HG02852 (cell line): ENCODE measurements around the gene CHRNB2.
A peak's percentile ranks its signal among the peaks of the same experiment; 100 is the strongest.

ENCODE experiments used
- ATAC-seq: cut with Tn5 transposase; IDR thresholded peaks from one replicate; pipeline ENCODE4 v1.9.1; 2021; ENCODE audit warnings: mild to moderate bottlenecking, moderate library complexity; ENCODE audit not compliant: unreplicated experiment

The CHRNB2 gene

DNA sequence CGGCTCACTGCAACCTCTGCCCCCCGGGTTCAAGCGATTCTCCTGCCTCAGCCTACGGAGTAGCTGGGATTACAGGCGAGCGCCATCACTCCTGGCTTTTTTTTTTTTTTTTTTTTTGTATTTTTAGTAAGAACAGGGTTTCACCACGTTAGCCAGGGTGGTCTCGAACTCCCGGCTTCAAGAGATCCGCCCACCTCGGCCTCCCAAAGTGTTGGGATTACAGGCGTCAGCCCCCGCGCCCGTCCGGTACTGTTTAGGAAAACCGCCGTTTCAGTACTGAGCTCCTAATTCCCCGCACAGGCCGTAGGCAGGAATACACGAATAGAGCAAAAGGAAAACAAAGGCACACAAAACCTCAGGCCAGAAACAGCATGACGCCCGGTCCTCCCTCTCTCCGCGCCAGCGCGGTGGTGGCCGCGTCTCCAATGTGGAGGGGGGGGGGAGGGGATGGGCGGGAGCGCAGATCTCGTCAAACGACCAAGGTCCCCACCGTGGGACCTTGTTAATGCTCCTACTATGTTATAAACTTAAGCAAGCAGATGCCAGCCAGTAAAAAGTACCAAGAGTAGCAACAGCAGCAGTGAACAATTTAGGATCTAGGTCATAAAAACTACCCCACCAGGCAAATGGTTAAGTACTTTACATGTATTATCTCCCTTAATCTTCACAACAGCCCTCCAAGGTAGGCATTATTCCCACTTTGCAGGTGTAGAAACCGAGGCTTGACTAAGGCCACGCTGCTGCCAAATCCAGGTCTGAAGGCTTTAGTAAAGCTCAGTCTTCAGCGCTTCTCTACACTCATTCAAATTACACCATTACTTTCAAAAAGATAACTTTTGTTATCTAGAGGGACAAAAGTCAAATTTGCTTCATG, 41.1 kb downstream of the CHRNB2 start:
- ATAC-seq = peak; percentile 2

DNA sequence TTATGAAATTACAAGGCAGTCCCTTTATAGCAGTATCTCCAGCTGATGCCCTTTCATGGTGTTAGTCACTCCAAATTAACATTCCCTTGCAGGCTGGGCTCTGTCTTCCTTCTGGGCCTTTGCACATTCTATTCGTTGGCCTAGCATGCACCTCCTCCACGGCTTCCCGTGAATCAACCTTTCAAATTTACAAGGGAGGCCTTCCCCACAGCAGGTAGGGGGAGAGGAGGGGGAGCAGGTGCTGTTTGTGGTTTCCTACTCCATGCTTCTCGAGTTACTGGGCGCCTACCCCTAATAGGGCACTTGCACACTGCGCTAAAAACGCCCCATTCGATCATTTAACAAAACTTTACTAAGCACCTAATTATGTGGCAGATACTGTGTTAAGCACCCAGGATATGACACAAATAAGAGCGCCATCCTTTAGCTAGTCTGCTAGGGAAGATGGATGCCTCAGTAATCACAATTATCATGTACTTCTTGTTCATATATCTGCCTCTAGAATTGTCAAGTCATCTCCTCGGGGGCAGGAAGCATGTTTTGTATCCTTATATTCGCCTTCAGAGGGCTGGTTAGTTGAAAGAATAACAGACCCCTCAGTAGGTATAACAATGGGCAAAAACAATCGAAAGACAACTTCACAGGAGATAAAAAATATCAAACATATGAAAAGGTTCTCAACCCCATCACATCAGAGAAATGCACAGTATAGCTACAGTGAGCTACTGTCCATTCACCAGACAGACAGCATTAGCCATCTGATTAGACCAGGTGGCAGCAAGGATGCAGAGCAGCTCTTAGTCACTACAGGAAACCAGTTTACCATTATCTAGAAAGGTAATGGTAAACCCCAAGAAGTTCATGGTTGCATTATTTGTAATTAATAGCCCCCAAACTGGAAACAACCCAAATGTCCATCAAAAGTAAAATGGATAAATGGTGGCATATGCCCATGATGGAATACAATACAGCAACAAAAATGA, 42.1 kb downstream of the CHRNB2 start:
- no peak for ATAC-seq

DNA sequence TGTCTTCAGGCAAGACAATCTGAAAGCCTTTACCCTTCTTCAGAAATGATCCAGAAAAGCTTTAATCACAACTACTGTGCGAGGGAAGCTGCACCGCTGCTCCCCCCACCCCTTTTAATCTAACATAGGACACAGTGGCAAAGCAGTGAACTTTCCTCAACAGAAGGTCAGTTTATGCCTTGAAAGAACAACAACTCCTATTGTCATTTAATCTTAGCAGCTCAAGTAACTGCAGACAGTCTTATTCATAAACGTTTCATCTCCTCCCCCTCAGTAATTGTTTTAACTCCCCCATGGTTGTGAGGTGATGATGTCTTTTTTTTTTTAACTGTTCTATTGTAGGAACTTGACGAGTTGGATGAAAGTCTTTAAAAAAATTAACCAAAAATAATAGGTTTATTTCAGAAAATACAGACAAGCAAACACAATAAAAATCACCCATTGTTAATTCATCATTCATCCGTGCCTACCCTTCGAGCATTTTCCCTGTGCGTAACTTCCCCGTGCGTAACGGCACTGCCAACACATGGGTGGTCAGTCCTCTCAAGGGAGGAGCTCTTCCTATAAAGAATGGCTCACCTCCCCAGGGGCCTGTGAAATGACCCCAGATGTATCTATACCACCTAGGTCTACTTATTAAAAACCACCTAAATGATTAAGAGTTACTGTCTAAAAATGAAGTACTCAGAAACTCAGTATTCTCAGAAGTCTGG, 43.7 kb downstream of the CHRNB2 start:
- ATAC-seq = no peak

DNA sequence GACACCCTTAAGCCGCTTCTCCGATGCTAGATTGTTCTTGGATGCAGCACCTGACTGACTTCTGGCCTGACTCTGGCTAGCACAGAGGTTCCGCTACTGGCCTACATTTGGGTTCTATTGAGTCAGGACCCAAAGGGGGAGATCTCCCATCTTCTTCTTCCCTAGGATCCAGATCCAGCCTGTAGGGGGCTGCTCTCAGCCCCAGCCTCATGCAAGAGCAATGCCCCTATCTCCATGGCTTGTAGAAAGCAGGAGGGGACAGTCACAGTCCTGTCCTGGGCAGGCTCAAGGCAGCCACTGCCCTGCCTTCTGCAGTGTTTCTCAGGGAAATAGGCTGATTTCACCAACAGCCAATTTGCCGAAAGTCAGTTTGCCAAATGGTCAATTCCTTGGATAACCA, 46.7 kb downstream of the CHRNB2 start:
- ATAC-seq = no peak

DNA sequence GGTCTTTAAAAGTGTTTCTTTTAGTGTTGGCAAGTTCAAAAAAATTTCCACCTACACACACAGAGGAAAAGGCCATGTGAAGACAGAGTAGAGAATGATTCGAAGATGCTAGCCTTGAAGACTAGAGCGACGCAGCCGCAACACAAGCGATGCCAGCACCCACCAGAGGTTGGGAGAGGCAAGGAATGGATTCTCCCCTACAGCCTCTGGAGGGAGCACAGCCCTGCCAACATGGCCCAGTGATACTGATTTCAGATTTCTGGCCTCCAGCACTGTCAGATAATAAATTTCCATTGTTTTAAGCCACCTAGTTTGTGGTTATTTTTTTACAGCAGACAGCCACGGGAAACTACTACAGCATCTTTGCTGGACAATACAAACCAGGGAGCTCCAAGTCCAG, 47.3 kb downstream of the CHRNB2 start:
- no peak for ATAC-seq

DNA sequence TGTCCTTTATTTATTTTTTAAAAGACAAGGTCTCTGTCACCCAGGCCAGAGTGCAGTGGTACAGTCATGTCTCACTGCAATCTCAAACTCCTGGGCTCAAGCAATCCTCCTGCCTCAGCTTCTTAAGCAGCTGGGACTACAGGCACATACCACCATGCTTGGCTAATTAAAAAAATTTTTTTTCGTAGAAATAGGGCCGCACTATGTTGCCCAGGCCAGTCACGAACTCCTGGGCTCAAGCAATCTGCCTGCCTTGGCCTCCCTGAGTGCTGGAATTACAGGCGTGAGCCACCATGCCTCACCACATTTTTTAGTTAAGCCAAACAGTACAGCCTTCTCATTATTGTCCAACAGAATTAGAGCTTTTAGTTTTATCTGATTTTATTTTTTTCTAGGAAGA, 47.8 kb downstream of the CHRNB2 start:
- ATAC-seq = no peak

DNA sequence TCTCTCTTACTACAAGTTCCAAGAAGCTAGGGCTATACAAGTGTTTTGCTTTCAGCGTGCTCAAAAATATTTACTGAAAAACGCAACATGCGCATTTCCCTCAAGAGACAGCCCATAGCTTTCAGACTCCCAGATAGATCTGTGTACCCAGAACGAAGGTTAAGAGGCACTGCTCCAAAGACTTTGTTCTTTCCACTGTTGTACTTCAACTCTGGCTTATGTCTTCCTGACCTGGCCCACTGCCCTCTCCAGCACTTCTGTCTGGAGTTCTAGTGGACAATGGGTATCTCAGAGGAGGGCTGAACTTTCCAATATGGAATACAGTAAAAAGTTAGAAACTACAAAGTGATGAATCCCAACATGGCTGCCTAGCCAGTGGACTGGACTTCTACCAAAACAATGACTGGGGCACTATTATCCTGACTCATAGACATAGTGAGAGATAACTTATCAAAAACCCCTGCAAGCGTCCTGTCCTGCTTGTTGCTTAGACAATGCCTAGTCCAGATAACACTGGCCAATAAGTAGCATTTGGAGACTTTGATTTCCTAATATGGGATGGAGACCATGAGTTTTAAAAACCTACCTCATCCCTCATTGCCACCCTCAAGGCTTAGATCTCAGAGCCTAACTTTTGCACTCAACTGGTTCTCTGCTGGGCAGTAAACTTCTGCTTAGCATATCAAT, 49.2 kb downstream of the CHRNB2 start:
- ATAC-seq = no peak

DNA sequence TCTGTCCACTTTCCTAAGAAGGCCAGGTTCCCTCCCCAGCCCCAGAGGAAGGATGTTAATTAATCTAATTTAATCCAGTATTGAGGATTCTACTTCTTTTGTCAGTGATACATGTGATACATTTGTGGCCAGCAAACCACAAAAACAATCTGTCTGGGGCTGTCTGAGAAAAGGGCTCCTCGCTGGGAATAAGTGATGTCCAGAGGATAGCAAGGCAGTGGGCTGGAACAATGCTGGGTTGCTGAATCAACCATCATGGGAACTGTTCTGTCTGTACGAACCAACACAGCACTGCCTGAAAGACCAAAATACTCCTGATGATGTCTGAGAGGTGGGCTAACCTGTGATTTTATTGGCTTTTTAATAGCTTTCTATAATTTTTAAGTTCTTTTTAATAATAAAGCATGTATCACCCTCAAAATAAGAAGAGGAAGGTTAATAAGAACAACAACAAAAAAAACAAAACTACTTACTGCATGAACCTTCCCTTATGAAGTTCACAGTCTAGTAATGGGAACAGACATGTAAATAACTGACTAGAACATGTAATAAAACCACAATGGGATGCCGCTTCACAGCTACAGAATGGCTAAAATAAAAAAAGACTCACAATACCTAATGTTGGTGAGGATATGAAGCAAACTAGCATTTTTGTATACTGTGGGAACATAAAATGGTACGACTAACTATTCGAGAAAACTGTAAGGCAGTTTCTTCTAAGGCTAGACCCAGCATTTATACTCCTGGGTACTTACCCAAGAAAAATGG, 51.8 kb downstream of the CHRNB2 start:
- ATAC-seq = no peak

DNA sequence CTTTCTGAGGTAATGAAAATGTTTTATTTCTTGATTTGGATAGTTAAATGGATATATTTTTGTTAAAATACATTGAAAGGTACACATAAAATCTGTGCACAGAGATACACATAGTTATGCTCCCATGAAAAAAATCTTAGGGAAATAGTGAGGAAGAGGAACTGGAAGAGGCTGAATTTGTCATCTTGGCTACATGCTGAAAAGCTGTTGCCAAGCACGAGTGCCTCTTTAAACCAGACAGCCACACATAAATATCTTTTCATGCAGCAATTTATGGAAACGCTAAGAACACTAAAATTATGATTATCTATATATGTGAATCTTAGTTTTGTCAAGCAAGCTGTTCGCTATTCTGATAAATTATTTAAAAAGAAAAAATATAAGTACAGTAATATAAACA, 53.2 kb downstream of the CHRNB2 start:
- ATAC-seq = no peak

DNA sequence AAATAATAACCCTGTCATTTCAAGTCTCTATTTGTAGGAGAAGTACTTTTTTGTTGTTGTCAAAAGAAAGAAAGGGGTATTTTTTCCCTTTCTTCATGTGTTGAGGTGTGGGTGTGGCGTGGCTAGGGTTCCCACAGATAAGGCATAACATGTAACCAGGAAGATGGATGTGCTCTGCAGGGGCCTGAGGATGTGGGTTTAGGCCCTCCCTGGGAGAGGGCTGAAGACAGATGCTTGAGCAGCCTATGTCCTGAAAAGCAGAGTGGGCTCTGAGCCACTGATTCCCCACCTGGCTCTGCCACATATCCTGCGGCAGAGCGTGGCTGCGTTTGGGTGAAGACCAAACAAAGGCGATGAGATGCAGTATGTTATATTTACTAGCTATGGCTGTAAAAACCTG, 54.3 kb downstream of the CHRNB2 start:
- ATAC-seq = no peak

DNA sequence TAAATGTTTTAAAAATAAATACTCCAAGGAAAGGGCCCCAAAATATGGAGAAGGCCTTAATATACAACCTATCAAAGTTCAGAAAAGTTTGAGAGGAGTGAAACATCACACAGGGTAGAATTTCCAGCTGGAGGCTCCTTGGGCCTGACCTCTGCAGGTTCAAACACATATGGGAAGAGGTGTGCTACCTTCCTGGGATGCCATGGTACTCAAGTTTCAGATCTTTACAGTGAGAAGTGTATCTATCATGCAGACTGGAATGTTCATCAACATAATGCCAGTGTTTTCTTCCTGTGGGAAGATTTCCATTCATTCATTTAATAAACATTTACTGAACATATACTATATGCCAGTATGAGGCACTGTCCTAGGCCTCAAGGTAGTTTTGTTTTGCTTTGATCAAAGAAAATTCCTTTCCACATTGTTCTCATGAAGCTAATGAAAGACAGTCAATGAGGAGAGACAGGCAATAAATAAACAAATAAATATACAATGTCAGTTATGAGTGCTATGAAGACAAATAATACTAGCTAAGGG, 55.0 kb downstream of the CHRNB2 start:
- ATAC-seq = no peak

DNA sequence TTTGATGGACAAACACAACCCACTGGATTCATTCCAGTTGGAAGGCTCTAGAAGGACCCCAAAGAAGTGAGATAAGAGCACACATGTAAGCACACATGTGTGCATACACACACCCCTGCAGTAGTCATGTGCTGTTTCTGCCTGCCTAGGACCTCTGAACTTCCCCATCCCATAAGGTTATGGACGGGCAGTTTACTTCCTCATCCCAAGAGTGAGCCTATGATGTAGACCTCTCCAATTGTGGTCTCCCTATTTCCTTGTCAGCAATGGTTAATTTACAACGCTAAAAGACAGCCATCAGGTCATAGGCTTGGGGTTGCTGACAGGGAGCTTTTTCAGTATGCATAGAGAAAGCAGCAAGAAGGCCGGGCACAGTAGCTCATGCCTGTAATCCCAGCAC, 55.8 kb downstream of the CHRNB2 start:
- no peak for ATAC-seq

DNA sequence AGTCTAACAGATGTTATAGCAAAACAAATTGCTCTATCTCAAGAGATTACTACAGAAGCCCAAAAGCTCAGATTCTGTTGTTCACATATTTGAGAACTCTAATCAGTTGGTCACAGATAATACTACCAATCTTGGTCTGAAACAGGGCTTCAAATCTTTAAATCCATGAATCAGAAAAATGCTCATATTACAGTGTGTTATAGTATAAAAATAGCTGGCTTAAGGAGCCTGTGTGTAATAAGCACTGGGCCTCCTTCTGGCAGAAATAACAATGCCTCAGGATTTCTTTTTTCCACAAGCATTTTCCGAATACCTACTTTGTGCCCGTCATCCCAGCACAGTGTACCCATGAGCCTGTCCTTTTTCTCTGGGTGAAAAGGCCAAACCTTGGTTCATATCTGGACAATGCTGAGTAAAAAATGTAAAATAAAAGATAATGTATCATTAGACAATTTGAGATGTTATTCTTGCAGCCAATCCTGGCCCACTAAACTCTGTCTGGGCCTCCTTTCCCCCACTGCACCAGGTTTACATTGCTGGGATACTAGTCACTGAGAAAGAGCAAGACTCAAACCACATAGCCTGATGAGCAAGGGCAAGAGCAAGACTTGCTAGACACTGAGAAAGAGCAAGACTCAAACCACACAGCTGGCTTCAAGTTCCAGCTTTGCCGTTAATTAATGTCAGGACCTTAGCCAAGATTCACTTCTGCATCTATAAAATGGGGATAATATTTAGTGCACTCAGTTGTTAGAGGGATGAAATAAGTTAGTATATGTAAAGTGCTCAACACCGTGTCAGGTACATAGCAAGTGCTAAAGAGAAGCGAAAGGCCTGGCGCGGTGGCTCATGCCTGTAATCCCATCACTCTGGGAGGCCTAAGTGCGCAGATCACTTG, 57.4 kb downstream of the CHRNB2 start:
- ATAC-seq = no peak

DNA sequence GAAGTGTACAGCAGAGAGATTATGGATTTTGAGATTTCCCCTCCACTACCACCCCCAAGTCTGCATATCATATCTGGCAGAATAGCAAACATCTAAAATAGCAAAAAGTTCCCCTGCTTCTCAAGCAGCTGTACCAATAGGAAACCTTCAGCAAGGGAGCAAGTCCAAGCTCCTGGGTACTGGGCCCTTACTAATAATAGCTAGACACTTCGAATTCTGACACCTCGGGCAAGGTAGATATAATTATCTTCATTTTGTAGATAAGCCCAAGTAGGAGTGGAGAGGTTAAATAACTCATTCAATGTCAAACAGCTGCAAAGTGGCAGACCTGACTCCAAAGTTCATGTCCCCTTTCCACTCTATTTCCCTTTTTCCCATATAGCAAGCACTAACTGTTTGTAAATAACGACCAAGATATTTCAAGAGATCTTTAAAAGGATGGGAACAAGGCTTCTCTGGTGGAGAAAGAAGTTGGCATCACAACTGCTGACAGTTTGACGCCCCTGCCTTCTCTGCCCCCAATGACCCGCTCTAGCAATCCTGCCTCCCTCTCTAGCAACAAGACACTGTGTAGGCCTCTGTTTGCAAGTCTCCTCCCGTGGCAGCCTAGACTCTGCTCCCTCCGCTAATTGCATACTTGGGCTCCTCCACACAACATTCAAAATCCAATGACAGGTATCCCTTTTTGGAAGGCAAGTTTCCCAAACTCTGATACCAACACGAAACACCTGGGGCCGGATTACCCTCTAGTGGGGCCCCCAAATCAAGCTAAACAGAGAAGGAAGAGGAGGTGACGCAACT, 59.1 kb downstream of the CHRNB2 start:
- ATAC-seq = peak; percentile 28

DNA sequence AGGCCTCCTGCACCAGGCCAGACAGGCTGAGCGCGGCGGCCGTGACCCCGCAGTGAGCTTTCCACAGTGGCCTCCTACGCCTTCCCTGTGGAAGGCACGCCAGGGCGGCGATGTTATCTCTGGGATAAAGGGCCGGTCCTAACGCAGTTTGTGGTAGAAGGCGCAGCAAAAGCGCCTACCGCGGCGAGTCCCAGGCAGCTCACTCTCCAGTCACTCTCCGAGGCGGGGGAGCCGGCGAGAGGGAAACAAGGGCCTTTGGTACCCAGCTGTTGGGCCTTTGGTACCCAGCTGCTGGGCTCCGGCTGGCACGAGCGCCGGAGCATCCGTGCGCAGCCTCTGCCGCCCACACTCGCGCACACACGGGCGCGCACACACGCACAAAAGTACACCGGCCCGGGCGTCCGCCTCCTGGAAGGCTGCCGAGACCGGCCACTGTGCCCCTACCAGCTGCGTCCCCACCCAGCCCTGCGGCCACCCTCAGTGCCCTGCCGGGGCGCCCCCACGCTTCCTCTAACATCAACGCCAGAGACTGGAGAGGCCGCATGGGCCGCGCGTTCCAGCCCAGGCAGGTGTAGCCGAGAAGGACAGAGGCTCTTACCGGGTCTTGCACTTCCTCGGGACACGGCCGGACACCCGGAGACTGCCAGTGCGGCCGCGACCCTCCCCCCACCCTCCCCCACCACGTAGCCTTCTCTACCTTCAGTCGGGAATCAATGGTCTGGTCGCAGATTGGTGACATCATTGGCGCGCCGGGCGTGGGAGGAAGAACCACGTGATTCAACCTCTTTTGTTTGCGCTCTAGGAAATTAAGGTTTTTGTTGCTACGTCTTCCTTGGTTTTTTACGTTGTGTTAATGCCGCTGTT, 59.9 kb downstream of the CHRNB2 start:
- peak; percentile 46 for ATAC-seq

DNA sequence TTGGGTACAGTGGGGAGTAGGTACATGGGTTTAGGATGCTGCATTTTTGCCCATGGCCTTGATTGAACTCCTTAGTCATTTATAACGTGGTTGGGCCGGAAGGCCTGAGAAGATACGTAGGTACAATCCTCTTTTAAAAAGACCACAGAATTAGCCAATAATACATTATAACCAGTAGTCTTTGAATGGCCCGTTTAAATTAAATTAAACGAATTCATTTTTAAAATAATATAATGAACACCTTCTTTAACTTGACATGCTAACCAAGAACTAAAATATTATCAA, 60.5 kb downstream of the CHRNB2 start:
- no peak for ATAC-seq

DNA sequence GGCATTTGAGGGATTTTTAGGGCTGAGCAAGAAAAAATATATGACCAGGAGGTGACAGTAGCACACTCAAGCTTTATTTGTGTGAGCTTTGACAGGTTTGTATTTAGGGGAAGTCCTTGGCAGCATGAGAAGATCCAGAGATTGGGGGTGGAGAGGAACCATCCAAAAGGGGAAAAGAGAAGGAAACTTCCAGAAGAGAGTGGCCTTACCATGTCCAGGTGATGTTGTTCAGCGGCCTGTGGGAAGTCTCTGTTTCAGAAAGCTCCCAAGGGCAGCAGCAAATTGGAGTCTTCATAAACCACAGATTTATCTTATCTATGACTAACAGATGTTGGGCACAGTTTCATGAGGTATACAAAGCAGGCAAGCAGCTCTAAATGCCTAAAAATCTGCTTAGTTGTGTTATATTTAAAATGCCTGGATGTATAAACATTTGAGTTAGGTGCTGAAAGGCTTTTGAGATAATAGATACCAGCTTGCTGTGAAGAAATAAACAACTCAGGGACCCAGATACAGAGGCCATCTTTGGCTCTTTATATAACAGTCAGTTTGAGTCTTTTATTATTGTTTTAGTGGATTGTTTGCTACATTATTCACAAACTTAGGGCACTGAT, 61.6 kb downstream of the CHRNB2 start:
- ATAC-seq = no peak
